Fibroblast of skin of scalp (primary cell): ENCODE measurements around the gene STUM.
"Not testable (repeated sequence)": the region's sequence is repeated elsewhere in the genome, so short reads cannot be mapped to it uniquely, and the experiment has no call there.

Experiments
- DNase-seq: peaks from one replicate; pipeline ENCODE4 v3.0.0-alpha.2; 2013

The STUM gene

GRCh38 chr1:226606311-226607267 is 58.0 kb downstream of the STUM start:
- DNase-seq = no peak

GRCh38 chr1:226607268-226607660 is 58.7 kb downstream of the STUM start:
- DNase-seq = no peak

GRCh38 chr1:226607821-226608220 is 59.3 kb downstream of the STUM start:
- no peak for DNase-seq

- peak; percentile 52 for DNase-seq
These were observed 60.3 kb downstream of the STUM start for GRCh38 chr1:226608699-226609505.

- DNase-seq = peak; percentile 20
These were observed 61.4 kb downstream of the STUM start for GRCh38 chr1:226609836-226610455.

GRCh38 chr1:226610671-226611070 is 62.1 kb downstream of the STUM start:
- no peak for DNase-seq

- DNase-seq = no peak
These were observed 62.7 kb downstream of the STUM start for GRCh38 chr1:226611301-226611700.

- not testable (repeated sequence) for DNase-seq
These were observed 63.4 kb downstream of the STUM start for GRCh38 chr1:226611980-226612379.

GRCh38 chr1:226615876-226616275 is 67.3 kb downstream of the STUM start:
- no peak for DNase-seq

GRCh38 chr1:226616636-226617035 is 68.1 kb downstream of the STUM start:
- no peak for DNase-seq

GRCh38 chr1:226617109-226617508 is 68.5 kb downstream of the STUM start:
- DNase-seq = no peak

- not testable (repeated sequence) for DNase-seq
These were observed 69.2 kb downstream of the STUM start for GRCh38 chr1:226617719-226618118.

GRCh38 chr1:226618380-226618779 is 69.8 kb downstream of the STUM start:
- no peak for DNase-seq

- DNase-seq = no peak
These were observed 70.5 kb downstream of the STUM start for GRCh38 chr1:226619031-226619430.

- DNase-seq = no peak
These were observed 73.4 kb downstream of the STUM start for GRCh38 chr1:226622012-226622411.

GRCh38 chr1:226624526-226624925 is 76.0 kb downstream of the STUM start:
- peak; percentile 40 for DNase-seq

- no peak for DNase-seq
These were observed 76.8 kb downstream of the STUM start for GRCh38 chr1:226625326-226625725.

- DNase-seq = no peak
These were observed 77.4 kb downstream of the STUM start for GRCh38 chr1:226625832-226626576.

GRCh38 chr1:226626577-226626956 is 78.0 kb downstream of the STUM start:
- DNase-seq = peak; percentile 65

- DNase-seq = no peak
These were observed 78.6 kb downstream of the STUM start for GRCh38 chr1:226627050-226627755.

GRCh38 chr1:226627924-226628611 is 79.5 kb downstream of the STUM start:
- no peak for DNase-seq
